ENCODE measurements around the gene CDKAL1. TPM values are rescaled to one million over a fixed set of nuclear protein-coding genes. Genes with fewer than 3 reads are reported as not detected.

Gene CDKAL1
- total and polyA plus RNA-seq, 2 donors (not counting 3 experiments of a cell fraction or from before 2014, with no cell fraction given) = 6.1 to 20.5 TPM

GRCh38 chr6:20630136-20630535 is 95.9 kb downstream of the CDKAL1 start:
- dilution Hi-C loops (cut with MboI; ENCODE audit: extremely low pct_ligation_motif_present, low sequenced_read_pairs) = no loop called here
- Histone ChIP-seq H2AFZ (ENCODE audit: low read depth, low read length) (no peak overlapping the region), H3K27me3 (ENCODE audit: control insufficient read depth in 2 of 2, insufficient read depth in 2 of 2, low read length in 2 of 2) (no peaks in the 10 kb centered on the region), H3K27ac (ENCODE audit: insufficient read depth, low read depth, low read length) (no peak overlapping the region), H3K4me1 (ENCODE audit: control insufficient read depth, extremely low read depth, insufficient read depth, low read length) (no peaks in the 10 kb centered on the region), H3K4me3 (replicated peaks in 1 of 3; ENCODE audit: insufficient read depth in 1 of 3, low read depth in 1 of 3, low read length in 3 of 3) (no peak overlapping the region), H3K36me3 (ENCODE audit: control insufficient read depth in 2 of 2, extremely low read depth in 1 of 2, insufficient read depth in 2 of 2, low read length in 2 of 2) (no peaks in the 10 kb centered on the region), H3K9ac (replicated peaks; ENCODE audit: extremely low read depth, insufficient read depth, low read length) (no peak overlapping the region), H3K79me2 (ENCODE audit: control insufficient read depth, insufficient read depth, low read length) (peaks cover 2% of the 10 kb centered on the region), H3K4me2 (ENCODE audit: insufficient read depth, low read length) (no peak overlapping the region), H3K9me1 (replicated peaks; ENCODE audit: control insufficient read depth, extremely low read depth, insufficient read depth, low read length) (no peaks in the 10 kb centered on the region), H4K20me1 (replicated peaks; ENCODE audit: control insufficient read depth, extremely low read depth, insufficient read depth, low read length) (no peaks in the 10 kb centered on the region), H3K9me3 (replicated peaks; ENCODE audit: control insufficient read depth, insufficient read depth, low read length) (no peaks in the 10 kb centered on the region)
- CTCF ChIA-PET = no interaction called here
- BruUV-seq (replicated peaks) = no TSS peak
- intact Hi-C loops (cut with micrococcal nuclease) = no loop called here
- POLR2A ChIA-PET = no interaction called here
- TF ChIP-seq EZH2 (IDR thresholded peaks at IDR 0.05; ENCODE audit: borderline replicate concordance, low read depth, low read length, severe bottlenecking) = no peak
- TF ChIP-seq JUN (IDR thresholded peaks at IDR 0.05; ENCODE audit: borderline replicate concordance, insufficient read depth, insufficient read length, low read depth) = no peak
- DNase-seq (ENCODE audit: low read depth, low spot score) = no peak
- FAIRE-seq = no peak

GRCh38 chr6:20630617-20631548 is 96.6 kb downstream of the CDKAL1 start:
- Histone ChIP-seq H3K4me3 (replicated peaks in 1 of 3; ENCODE audit: insufficient read depth in 1 of 3, low read depth in 1 of 3, low read length in 3 of 3) (no peak overlapping the region), H4K20me1 (replicated peaks; ENCODE audit: control insufficient read depth, extremely low read depth, insufficient read depth, low read length) (no peaks in the 10 kb centered on the region), H3K9me1 (replicated peaks; ENCODE audit: control insufficient read depth, extremely low read depth, insufficient read depth, low read length) (no peaks in the 10 kb centered on the region), H3K27ac (ENCODE audit: insufficient read depth, low read depth, low read length) (no peak overlapping the region), H3K79me2 (ENCODE audit: control insufficient read depth, insufficient read depth, low read length) (peaks cover 2% of the 10 kb centered on the region), H3K4me2 (ENCODE audit: insufficient read depth, low read length) (no peak overlapping the region), H3K9ac (replicated peaks; ENCODE audit: extremely low read depth, insufficient read depth, low read length) (no peak overlapping the region), H3K27me3 (ENCODE audit: control insufficient read depth in 2 of 2, insufficient read depth in 2 of 2, low read length in 2 of 2) (no peaks in the 10 kb centered on the region), H3K9me3 (replicated peaks; ENCODE audit: control insufficient read depth, insufficient read depth, low read length) (no peaks in the 10 kb centered on the region), H3K4me1 (ENCODE audit: control insufficient read depth, extremely low read depth, insufficient read depth, low read length) (no peaks in the 10 kb centered on the region), H3K36me3 (ENCODE audit: control insufficient read depth in 2 of 2, extremely low read depth in 1 of 2, insufficient read depth in 2 of 2, low read length in 2 of 2) (no peaks in the 10 kb centered on the region), H2AFZ (ENCODE audit: low read depth, low read length) (no peak overlapping the region)
- no TSS peak for BruUV-seq (replicated peaks)
- dilution Hi-C loops (cut with MboI; ENCODE audit: extremely low pct_ligation_motif_present, low sequenced_read_pairs) = no loop called here
- intact Hi-C loops (cut with micrococcal nuclease) = no loop called here
- FAIRE-seq = no peak
- CTCF ChIA-PET = no interaction called here
- POLR2A ChIA-PET = no interaction called here
- DNase-seq (ENCODE audit: low read depth, low spot score) = no peak
- TF ChIP-seq CTCF (IDR thresholded peaks at IDR 0.05; ENCODE audit: extremely low read depth in 1 of 2, insufficient read depth in 1 of 2, low read depth in 1 of 2, low read length in 2 of 2) (no peak), GATA2 (IDR thresholded peaks at IDR 0.05; ENCODE audit: insufficient read depth, insufficient read length, low read depth, low read length) (no peak), POLR2AphosphoS5 (IDR thresholded peaks at IDR 0.05; ENCODE audit: insufficient read depth, low read depth, low read length) (no peak), EZH2 (IDR thresholded peaks at IDR 0.05; ENCODE audit: borderline replicate concordance, low read depth, low read length, severe bottlenecking) (no peak), MAX (IDR thresholded peaks at IDR 0.05; ENCODE audit: insufficient read depth, insufficient read length) (no peak), JUN (IDR thresholded peaks at IDR 0.05; ENCODE audit: borderline replicate concordance, insufficient read depth, insufficient read length, low read depth) (no peak), FOS (IDR thresholded peaks at IDR 0.05; ENCODE audit: borderline replicate concordance, insufficient read depth, low read length) (no peak), POLR2A (IDR thresholded peaks at IDR 0.05; ENCODE audit: low read depth, low read length) (no peak)
